MCF 10A (cell line): ENCODE data around the gene TFDP1. TPM values are rescaled to one million over a fixed set of nuclear protein-coding genes. Genes with fewer than 3 reads are reported as not detected.

Source experiments
- BruUV-seq: library from RNA; stranded (reverse); fragments of 400-500 nt; replicated peaks from 2 replicates; lab custom pipeline; 2021; lab: Mats Ljungman, UMichigan
- CTCF ChIA-PET: fragments of 300-600 bp; sonication (Branson Sonifier 250); formaldehyde crosslinking; extraction: SDS; loops from one replicate; lab custom pipeline; 2021; ENCODE audit warnings: antibody characterized with exemption, inconsistent platforms; lab: Yijun Ruan, JAX
- POLR2A ChIA-PET: fragments of 300-600, 350-650 bp; sonication (Branson Sonifier 250); formaldehyde crosslinking; extraction: SDS; loops from one replicate; lab custom pipeline; 2020; ENCODE audit warnings: antibody characterized with exemption, inconsistent platforms; lab: Yijun Ruan, JAX
- DNase-seq: peaks from one replicate; pipeline ENCODE4 v3.0.0-alpha.2; 2018; ENCODE audit not compliant: unreplicated experiment
- H3K27ac Mint-ChIP-seq: one replicate; pipeline ENCODE4 v1.8.0; 2022; ENCODE audit warnings: mild to moderate bottlenecking, low read depth, mixed read lengths; ENCODE audit not compliant: unreplicated experiment
- H3K27me3 Mint-ChIP-seq: one replicate; pipeline ENCODE4 v1.8.0; 2022; ENCODE audit warnings: mixed read lengths; ENCODE audit not compliant: insufficient read depth, unreplicated experiment
- H3K36me3 Mint-ChIP-seq: one replicate; pipeline ENCODE4 v1.8.0; 2022; ENCODE audit warnings: mild to moderate bottlenecking, moderate library complexity, mixed read lengths; ENCODE audit not compliant: insufficient read depth, unreplicated experiment
- H3K4me1 Mint-ChIP-seq: one replicate; pipeline ENCODE4 v1.8.0; 2022; ENCODE audit warnings: mixed read lengths; ENCODE audit not compliant: insufficient read depth, unreplicated experiment
- H3K4me3 Mint-ChIP-seq: one replicate; pipeline ENCODE4 v1.8.0; 2022; ENCODE audit warnings: mild to moderate bottlenecking, moderate library complexity, mixed read lengths; ENCODE audit not compliant: unreplicated experiment
- H3K9me3 Mint-ChIP-seq: one replicate; pipeline ENCODE4 v1.8.0; 2022; ENCODE audit warnings: mixed read lengths; ENCODE audit not compliant: unreplicated experiment
- intact Hi-C: fragments of 100-400 bp; cut with micrococcal nuclease; formaldehyde crosslinking; loops from 2 replicates; pipeline ENCODE4 v1.14.1; 2022
- total RNA-seq: library from RNA; stranded (reverse); gene quantifications from 2 replicates; pipeline ENCODE4 v1.2.3, GENCODE V29; 2022
- TF ChIP-seq, protein P1 (sequence below): fragments of 200-600 bp; IDR thresholded peaks from one replicate; pipeline ENCODE4 v1.8.0; 2022; ENCODE audit warnings: antibody characterized with exemption, mild to moderate bottlenecking; ENCODE audit not compliant: unreplicated experiment

Gene TFDP1
- total RNA-seq, 1 experiment from 2014 or later, result 100 TPM

DNA sequence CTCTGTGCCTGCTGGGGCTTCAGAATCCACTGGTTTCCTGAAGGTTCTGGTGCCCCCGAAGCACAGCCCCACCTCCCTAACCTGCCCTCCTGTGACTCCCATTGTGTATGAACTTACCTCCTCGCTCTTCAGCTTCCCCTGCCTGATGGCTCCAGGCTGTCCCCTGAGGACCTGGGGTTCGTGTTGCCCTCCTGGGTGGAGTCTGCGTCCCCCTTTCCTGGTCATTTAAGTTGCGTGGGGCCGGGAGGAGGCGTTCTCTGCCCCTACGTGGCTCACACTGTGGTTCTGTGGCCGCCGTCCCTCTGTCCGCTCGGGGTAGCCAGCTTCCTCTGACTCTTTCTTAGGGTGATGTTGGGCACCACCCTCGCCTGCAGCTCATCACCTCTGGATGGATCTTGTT is 13.9 kb downstream of the TFDP1 start:
- CTCF ChIA-PET, result no interaction called here
- H3K4me1 Mint-ChIP-seq, result peaks cover 5% of the 10 kb centered on the region

DNA sequence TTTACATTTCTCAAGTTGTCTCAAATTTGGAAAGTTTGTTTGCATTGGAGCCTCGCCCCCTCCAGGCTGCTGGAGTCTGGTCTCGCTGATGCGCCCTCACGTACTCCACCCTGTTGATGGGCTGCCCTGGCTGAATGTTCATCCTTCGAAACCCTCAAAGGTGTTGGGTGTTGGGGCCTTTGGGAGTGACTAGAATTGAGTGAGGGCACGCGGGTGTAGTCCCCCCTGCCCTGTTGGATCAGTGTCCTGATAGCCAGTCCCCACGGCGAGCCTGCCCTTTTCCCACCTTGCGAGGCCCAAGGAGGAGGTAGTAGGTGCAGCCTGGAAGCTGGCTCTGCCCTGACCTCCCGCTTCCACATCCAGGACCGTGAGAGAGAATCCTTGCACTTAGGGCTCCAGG is 14.8 kb downstream of the TFDP1 start:
- Mint-ChIP-seq H3K9me3 (no peaks in the 10 kb centered on the region), H3K27me3 (no peaks in the 10 kb centered on the region), H3K27ac (no peak overlapping the region), H3K36me3 (peaks cover 47% of the 10 kb centered on the region), H3K4me1 (peaks cover 5% of the 10 kb centered on the region), H3K4me3 (no peak overlapping the region)
- intact Hi-C loops, result no loop called here
- TF ChIP-seq, protein P1, sequence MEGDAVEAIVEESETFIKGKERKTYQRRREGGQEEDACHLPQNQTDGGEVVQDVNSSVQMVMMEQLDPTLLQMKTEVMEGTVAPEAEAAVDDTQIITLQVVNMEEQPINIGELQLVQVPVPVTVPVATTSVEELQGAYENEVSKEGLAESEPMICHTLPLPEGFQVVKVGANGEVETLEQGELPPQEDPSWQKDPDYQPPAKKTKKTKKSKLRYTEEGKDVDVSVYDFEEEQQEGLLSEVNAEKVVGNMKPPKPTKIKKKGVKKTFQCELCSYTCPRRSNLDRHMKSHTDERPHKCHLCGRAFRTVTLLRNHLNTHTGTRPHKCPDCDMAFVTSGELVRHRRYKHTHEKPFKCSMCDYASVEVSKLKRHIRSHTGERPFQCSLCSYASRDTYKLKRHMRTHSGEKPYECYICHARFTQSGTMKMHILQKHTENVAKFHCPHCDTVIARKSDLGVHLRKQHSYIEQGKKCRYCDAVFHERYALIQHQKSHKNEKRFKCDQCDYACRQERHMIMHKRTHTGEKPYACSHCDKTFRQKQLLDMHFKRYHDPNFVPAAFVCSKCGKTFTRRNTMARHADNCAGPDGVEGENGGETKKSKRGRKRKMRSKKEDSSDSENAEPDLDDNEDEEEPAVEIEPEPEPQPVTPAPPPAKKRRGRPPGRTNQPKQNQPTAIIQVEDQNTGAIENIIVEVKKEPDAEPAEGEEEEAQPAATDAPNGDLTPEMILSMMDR, result no peak
- no TSS peak for BruUV-seq
- ChIA-PET POLR2A (no interaction called here), CTCF (no interaction called here)
- no peak for DNase-seq

More for the DNA sequence above, 13.9 kb downstream of the TFDP1 start:
- Mint-ChIP-seq H3K4me3 (no peak overlapping the region), H3K27me3 (no peaks in the 10 kb centered on the region), H3K27ac (no peak overlapping the region), H3K9me3 (no peaks in the 10 kb centered on the region), H3K36me3 (peaks cover 47% of the 10 kb centered on the region)
- TF ChIP-seq, protein P1, result no peak
- BruUV-seq, result no TSS peak
- DNase-seq, result no peak
- intact Hi-C loops, result no loop called here
- POLR2A ChIA-PET, result no interaction called here

GRCh38 chr13:113601166-113602070 is 16.9 kb downstream of the TFDP1 start:
- intact Hi-C loops, result no loop called here
- Mint-ChIP-seq H3K4me1 (peaks cover 5% of the 10 kb centered on the region), H3K36me3 (peaks cover 37% of the 10 kb centered on the region), H3K27me3 (no peaks in the 10 kb centered on the region), H3K4me3 (no peak overlapping the region), H3K27ac (peak overlapping the region; percentile 91), H3K9me3 (no peaks in the 10 kb centered on the region)
- ChIA-PET POLR2A (interaction anchor here (0.7 kb wide), 1 partner anchor 805 kb away, joined by 6 read pairs; no protein-coding TSS in a partner anchor), CTCF (interaction anchor here (0.6 kb wide), 1 partner anchor 704 kb away, joined by 4 read pairs; no protein-coding TSS in a partner anchor)
- BruUV-seq, result no TSS peak
- DNase-seq, result no peak
- TF ChIP-seq, protein P1, result no peak

DNA sequence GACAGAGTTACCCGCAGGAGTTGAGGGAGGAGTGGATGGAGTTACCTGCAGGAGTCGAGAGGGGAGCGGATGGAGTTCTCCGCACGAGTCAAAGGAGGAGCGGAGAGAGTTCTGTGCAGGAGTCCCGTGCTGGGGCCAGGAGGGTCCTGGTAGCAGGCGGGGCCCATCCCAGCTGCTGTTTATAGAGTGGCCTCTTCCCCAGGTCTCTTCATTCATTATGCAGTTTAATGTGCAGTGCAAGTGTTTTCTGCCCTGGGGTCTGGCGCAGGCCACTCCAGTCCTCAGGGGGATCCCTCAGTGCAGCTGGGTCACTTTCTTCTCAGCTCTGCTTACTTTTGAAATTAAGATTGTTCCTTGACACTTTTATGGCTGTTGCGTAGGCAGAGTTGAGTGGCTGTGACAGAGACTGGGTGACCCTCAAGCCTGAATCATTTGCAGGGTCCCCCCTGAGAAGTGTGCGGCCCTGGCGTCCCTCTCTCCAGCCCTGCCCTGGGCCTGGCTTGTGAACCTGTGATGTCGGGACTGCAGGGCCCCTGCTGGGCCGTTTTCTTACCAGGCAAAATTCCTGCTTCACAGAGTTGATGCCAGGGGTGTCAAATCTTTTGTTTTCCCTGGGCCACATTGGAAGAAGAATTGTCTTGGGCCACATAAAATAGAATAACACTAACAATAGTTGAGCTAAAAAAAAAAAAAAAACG is 17.9 kb downstream of the TFDP1 start:
- CTCF ChIA-PET, result no interaction called here
- Mint-ChIP-seq H3K4me1 (peaks cover 5% of the 10 kb centered on the region), H3K9me3 (no peaks in the 10 kb centered on the region), H3K27ac (peak overlapping the region; percentile 91), H3K36me3 (peaks cover 29% of the 10 kb centered on the region), H3K4me3 (no peak overlapping the region), H3K27me3 (no peaks in the 10 kb centered on the region)
- TF ChIP-seq, protein P1, result no peak
- DNase-seq, result no peak
- BruUV-seq, result no TSS peak
- POLR2A ChIA-PET, result interaction anchor here (0.7 kb wide), 1 partner anchor 806 kb away, joined by 6 read pairs; no protein-coding TSS in a partner anchor
- intact Hi-C loops, result no loop called here
